HEK293 (cell line): Measurements from ENCODE around the gene DHX8.
A peak's percentile ranks its signal among the peaks of the same experiment; 100 is the strongest.
"Not testable (repeated sequence)": the region's sequence is repeated elsewhere in the genome, so short reads cannot be mapped to it uniquely, and the experiment has no call there.

Experiments used
- CTCF ChIA-PET: fragments of 350-600 bp; formaldehyde crosslinking; extraction: SDS; loops from one replicate; lab custom pipeline; 2021; ENCODE audit warnings: antibody characterized with exemption; lab: Yijun Ruan, JAX
- POLR2A ChIA-PET: fragments of 300-600 bp; formaldehyde crosslinking; extraction: SDS; loops from one replicate; lab custom pipeline; 2020; ENCODE audit warnings: antibody characterized with exemption, inconsistent platforms; lab: Yijun Ruan, JAX
- H3K27ac ChIP-seq: fragments of 200-500 bp; sonication (Bioruptor generic); 2 replicates; pipeline ENCODE4 v1.5.1; 2014; ENCODE audit warnings: low read depth, low read length, control low read depth, inconsistent platforms; ENCODE audit errors: extremely low read depth
- H3K36me3 ChIP-seq, 2 experiments: fragments of 200-500 bp in 1 of 2; sonication (Bioruptor generic) in 1 of 2; 1 replicate in 1 of 2; 2 replicates in 1 of 2; pipeline ENCODE4 v1.5.1; 2014 to 2017; ENCODE audit warnings: inconsistent platforms in 2 of 2, low read length in 2 of 2; ENCODE audit not compliant: control insufficient read depth in 2 of 2, insufficient read depth in 1 of 2
- H3K4me1 ChIP-seq: fragments of 200-500 bp; sonication (Bioruptor generic); 2 replicates; pipeline ENCODE4 v1.5.1; 2014; ENCODE audit warnings: mild to moderate bottlenecking, low read length, inconsistent platforms; ENCODE audit not compliant: control insufficient read depth, insufficient read depth
- H3K4me3 ChIP-seq: 2 replicates; pipeline ENCODE4 v1.5.1; 2011; ENCODE audit warnings: low read depth, mild to moderate bottlenecking, control low read depth, low read length, moderate library complexity
- H3K9me3 ChIP-seq: fragments of 200-500 bp; sonication (Bioruptor generic); 2 replicates; pipeline ENCODE4 v1.5.1; 2014; ENCODE audit warnings: low read depth, low read length, inconsistent platforms; ENCODE audit not compliant: control insufficient read depth, insufficient read depth
- KLF7 ChIP-seq: fragments of 450-650 bp; formaldehyde crosslinking; IDR thresholded peaks from 2 replicates; pipeline ENCODE4 v1.5.1; 2016; ENCODE audit warnings: missing biosample characterization, missing genetic modification characterization, borderline replicate concordance
- MYNN ChIP-seq: fragments of 450-650 bp; formaldehyde crosslinking; IDR thresholded peaks from 2 replicates; pipeline ENCODE4 v1.5.1; 2016; ENCODE audit warnings: missing biosample characterization, missing genetic modification characterization, borderline replicate concordance
- MZF1 ChIP-seq: fragments of 450-650 bp; formaldehyde crosslinking; IDR thresholded peaks from 2 replicates; pipeline ENCODE4 v1.5.1; 2017; ENCODE audit warnings: missing biosample characterization, missing genetic modification characterization, borderline replicate concordance
- REPIN1 ChIP-seq: fragments of 450-650 bp; formaldehyde crosslinking; IDR thresholded peaks from 2 replicates; pipeline ENCODE4 v1.5.1; 2017; ENCODE audit warnings: missing biosample characterization, missing genetic modification characterization, low read depth
- SCRT1 ChIP-seq: fragments of 450-650 bp; formaldehyde crosslinking; IDR thresholded peaks from 2 replicates; pipeline ENCODE4 v1.5.1; 2016; ENCODE audit warnings: missing biosample characterization, missing genetic modification characterization, borderline replicate concordance
- ZBTB21 ChIP-seq: fragments of 450-650 bp; formaldehyde crosslinking; IDR thresholded peaks from 2 replicates; pipeline ENCODE4 v1.5.1; 2017; ENCODE audit warnings: missing biosample characterization, missing genetic modification characterization
- ZFHX2 ChIP-seq: fragments of 450-650 bp; formaldehyde crosslinking; conservative IDR thresholded peaks from 2 replicates; pipeline ENCODE4 v1.5.1; 2016; ENCODE audit warnings: missing biosample characterization, missing genetic modification characterization
- ZNF121 ChIP-seq: fragments of 450-650 bp; formaldehyde crosslinking; IDR thresholded peaks from 2 replicates; pipeline ENCODE4 v1.5.1; 2016; ENCODE audit warnings: missing biosample characterization, missing genetic modification characterization
- ZNF133 ChIP-seq: fragments of 450-650 bp; formaldehyde crosslinking; IDR thresholded peaks from 2 replicates; pipeline ENCODE4 v1.5.1; 2016; ENCODE audit warnings: missing biosample characterization, missing genetic modification characterization
- ZNF221 ChIP-seq: fragments of 450-650 bp; formaldehyde crosslinking; IDR thresholded peaks from 2 replicates; pipeline ENCODE4 v1.5.1; 2017; ENCODE audit warnings: missing biosample characterization, missing genetic modification characterization, borderline replicate concordance
- ZNF223 ChIP-seq: fragments of 450-650 bp; formaldehyde crosslinking; IDR thresholded peaks from 2 replicates; pipeline ENCODE4 v1.5.1; 2016; ENCODE audit warnings: missing biosample characterization, missing genetic modification characterization
- ZNF350 ChIP-seq: fragments of 450-650 bp; formaldehyde crosslinking; IDR thresholded peaks from 2 replicates; pipeline ENCODE4 v1.5.0; 2017; ENCODE audit warnings: missing biosample characterization, mild to moderate bottlenecking, missing genetic modification characterization
- ZNF555 ChIP-seq: fragments of 450-650 bp; formaldehyde crosslinking; conservative IDR thresholded peaks from 2 replicates; pipeline ENCODE4 v1.5.1; 2017; ENCODE audit warnings: missing biosample characterization, mild to moderate bottlenecking, missing genetic modification characterization, inconsistent platforms
- ZNF571 ChIP-seq: fragments of 450-650 bp; formaldehyde crosslinking; IDR thresholded peaks from 2 replicates; pipeline ENCODE4 v1.5.0; 2017; ENCODE audit warnings: missing biosample characterization, missing genetic modification characterization
- ZNF585B ChIP-seq: fragments of 450-650 bp; formaldehyde crosslinking; IDR thresholded peaks from 2 replicates; pipeline ENCODE4 v1.5.1; 2016; ENCODE audit warnings: missing biosample characterization, missing genetic modification characterization
- ZNF610 ChIP-seq: fragments of 450-650 bp; formaldehyde crosslinking; IDR thresholded peaks from 2 replicates; pipeline ENCODE4 v1.5.1; 2016; ENCODE audit warnings: missing biosample characterization, missing genetic modification characterization, borderline replicate concordance
- ZNF660 ChIP-seq: fragments of 450-650 bp; IDR thresholded peaks from 2 replicates; pipeline ENCODE4 v1.5.1; 2018; ENCODE audit warnings: missing biosample characterization, mild to moderate bottlenecking, missing genetic modification characterization
- ZNF664 ChIP-seq: fragments of 450-650 bp; formaldehyde crosslinking; IDR thresholded peaks from 2 replicates; pipeline ENCODE4 v1.5.1; 2016; ENCODE audit warnings: missing biosample characterization, missing genetic modification characterization
- ZNF677 ChIP-seq: fragments of 450-650 bp; IDR thresholded peaks from 2 replicates; pipeline ENCODE4 v1.5.0; 2018; ENCODE audit warnings: missing biosample characterization, mild to moderate bottlenecking, missing genetic modification characterization, moderate library complexity
- TF ChIP-seq, protein P1 (sequence below): fragments of 450-650 bp; formaldehyde crosslinking; IDR thresholded peaks from 2 replicates; pipeline ENCODE4 v1.5.1; 2016; ENCODE audit warnings: missing biosample characterization, missing genetic modification characterization
- TF ChIP-seq, protein P2 (sequence below): fragments of 450-650 bp; formaldehyde crosslinking; IDR thresholded peaks from 2 replicates; pipeline ENCODE4 v1.5.1; 2016; ENCODE audit warnings: missing biosample characterization, missing genetic modification characterization
- TF ChIP-seq, protein P3 (sequence below): fragments of 450-650 bp; formaldehyde crosslinking; IDR thresholded peaks from 2 replicates; pipeline ENCODE4 v1.5.1; 2016; ENCODE audit warnings: missing biosample characterization, missing genetic modification characterization

Gene DHX8

DNA sequence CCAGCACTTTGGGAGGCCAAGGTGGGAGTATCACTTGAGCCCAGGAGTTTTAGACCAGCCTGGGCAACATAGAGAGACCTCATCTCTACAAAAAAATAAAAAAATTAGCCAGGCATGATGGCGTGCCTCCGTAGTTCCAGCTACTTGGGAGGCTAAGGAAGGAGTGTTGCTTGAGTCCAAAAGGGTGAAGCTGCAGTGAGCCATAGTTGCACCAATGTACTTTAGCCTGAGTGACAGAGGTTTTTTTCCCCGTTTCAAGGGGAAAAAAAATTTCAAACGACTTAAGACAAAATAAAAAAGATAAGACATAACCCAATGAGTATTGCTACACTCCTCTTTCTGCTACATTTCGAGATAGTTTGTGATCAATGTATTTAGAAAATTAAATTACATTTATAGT is 6.8 kb downstream of the DHX8 start:
- H3K27ac ChIP-seq: no peak overlapping the region
- no peak overlapping the region for H3K4me3 ChIP-seq
- ChIA-PET POLR2A (interaction anchor here (1.2 to 2.4 kb wide), 2 partner anchors 92 to 123 kb away, joined by 3 to 6 read pairs; partner anchors contain the start of gene ARL4D), CTCF (interaction anchor here (0.6 to 1.1 kb wide), 3 partner anchors 8 to 97 kb away, joined by 3 read pairs; partner anchors contain the start of gene ARL4D)
- no peak for TF ChIP-seq SCRT1 (tag by site-specific recombination)
- TF ChIP-seq MZF1 (tag by site-specific recombination): no peak
- TF ChIP-seq ZNF585B: no peak
- TF ChIP-seq ZNF571 (tag by site-specific recombination): no peak
- TF ChIP-seq, protein P1, sequence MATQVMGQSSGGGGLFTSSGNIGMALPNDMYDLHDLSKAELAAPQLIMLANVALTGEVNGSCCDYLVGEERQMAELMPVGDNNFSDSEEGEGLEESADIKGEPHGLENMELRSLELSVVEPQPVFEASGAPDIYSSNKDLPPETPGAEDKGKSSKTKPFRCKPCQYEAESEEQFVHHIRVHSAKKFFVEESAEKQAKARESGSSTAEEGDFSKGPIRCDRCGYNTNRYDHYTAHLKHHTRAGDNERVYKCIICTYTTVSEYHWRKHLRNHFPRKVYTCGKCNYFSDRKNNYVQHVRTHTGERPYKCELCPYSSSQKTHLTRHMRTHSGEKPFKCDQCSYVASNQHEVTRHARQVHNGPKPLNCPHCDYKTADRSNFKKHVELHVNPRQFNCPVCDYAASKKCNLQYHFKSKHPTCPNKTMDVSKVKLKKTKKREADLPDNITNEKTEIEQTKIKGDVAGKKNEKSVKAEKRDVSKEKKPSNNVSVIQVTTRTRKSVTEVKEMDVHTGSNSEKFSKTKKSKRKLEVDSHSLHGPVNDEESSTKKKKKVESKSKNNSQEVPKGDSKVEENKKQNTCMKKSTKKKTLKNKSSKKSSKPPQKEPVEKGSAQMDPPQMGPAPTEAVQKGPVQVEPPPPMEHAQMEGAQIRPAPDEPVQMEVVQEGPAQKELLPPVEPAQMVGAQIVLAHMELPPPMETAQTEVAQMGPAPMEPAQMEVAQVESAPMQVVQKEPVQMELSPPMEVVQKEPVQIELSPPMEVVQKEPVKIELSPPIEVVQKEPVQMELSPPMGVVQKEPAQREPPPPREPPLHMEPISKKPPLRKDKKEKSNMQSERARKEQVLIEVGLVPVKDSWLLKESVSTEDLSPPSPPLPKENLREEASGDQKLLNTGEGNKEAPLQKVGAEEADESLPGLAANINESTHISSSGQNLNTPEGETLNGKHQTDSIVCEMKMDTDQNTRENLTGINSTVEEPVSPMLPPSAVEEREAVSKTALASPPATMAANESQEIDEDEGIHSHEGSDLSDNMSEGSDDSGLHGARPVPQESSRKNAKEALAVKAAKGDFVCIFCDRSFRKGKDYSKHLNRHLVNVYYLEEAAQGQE: no peak
- no peak for TF ChIP-seq KLF7
- TF ChIP-seq REPIN1 (tag by site-specific recombination): no peak
- no peak for TF ChIP-seq ZNF610 (tag by site-specific recombination)
- TF ChIP-seq ZNF350 (tag by site-specific recombination): no peak
- no peaks in the 10 kb centered on the region for H3K9me3 ChIP-seq
- H3K4me1 ChIP-seq: peaks cover 2% of the 10 kb centered on the region; the same call in 1 of the 2 replicates
- peaks cover 60% of the 10 kb centered on the region in 2 experiments for H3K36me3 ChIP-seq

DNA sequence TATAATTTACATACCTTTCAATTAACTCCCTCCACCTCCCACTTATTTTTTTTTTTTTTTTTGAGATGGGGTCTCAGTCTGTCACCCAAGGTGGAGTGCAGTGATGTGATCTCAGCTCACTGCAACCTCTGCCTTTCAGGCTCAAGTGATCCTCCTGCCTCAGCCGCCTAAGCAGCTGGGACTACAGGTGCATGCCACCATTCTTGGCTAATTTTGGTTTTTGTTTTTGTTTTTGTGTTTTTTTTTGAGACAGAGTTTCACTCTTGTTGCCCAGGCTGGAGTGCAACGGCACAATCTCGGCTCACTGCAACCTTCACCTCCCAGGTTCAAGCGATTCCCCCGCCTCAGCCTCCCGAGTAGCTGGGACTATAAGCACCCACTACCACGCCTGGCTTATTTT is 25.7 kb downstream of the DHX8 start:
- POLR2A ChIA-PET: interaction anchor here (0.6 kb wide), 1 partner anchor 162 kb away, joined by 4 read pairs; no protein-coding TSS in a partner anchor
- H3K4me3 ChIP-seq, H3K9me3 ChIP-seq, H3K27ac ChIP-seq, H3K4me1 ChIP-seq: not testable (repeated sequence)
- H3K36me3 ChIP-seq: peaks cover 85 to 95% of the 10 kb centered on the region in 2 experiments
- CTCF ChIA-PET: interaction anchor here (0.9 kb wide), 1 partner anchor 251 kb away, joined by 3 read pairs; no protein-coding TSS in a partner anchor
- peak; percentile 90 for TF ChIP-seq ZNF664 (tag by site-specific recombination)

DNA sequence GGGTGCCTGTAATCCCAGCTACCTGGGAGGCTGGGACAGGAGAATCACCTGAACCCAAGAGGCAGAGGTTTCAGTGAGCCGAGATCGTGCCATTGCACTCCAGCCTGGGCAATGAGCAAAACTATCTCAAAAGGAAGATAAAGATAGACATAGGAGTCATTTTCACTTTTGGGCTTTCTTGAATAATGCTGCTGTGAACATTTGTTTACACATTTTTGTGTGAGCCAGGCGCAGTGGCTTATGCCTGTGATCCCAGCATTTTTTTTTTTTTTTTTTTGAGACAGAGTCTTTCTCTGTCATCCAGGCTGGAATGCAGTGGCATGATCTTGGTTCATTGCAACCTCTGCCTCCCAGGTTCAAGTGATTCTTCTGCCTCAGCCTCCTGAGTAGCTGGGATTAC is 27.4 kb downstream of the DHX8 start:
- H3K4me1 ChIP-seq, CTCF ChIA-PET, H3K9me3 ChIP-seq, H3K27ac ChIP-seq, POLR2A ChIA-PET, H3K4me3 ChIP-seq: not testable (repeated sequence)
- H3K36me3 ChIP-seq: peaks cover 81 to 89% of the 10 kb centered on the region in 2 experiments

DNA sequence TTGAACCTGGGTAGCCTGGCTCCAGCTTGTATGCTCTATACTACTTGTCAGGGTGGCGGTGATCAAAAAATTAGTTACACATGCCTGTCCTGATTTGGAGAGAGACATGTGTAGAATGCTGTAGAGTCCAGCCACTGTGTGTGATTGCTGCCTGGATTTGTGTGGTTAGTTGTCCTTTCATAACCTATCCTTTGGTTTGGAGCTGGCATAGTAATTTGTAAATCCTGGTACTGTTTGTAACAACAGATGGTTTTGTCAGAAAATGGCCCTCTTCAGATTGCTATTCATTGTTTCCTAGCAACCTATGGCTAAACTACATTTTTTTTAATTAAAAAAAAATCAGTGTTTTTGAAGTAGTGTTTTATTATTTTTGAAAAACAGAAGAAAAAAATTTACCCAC is 31.9 kb downstream of the DHX8 start:
- ChIA-PET POLR2A (interaction anchor here (1.5 kb wide), 1 partner anchor 32 kb away, joined by 3 read pairs; the partner anchor contains the start of gene DHX8), CTCF (interaction anchor here (0.7 to 2.4 kb wide), 4 partner anchors 58 to 166 kb away, joined by 3 to 20 read pairs (median 6); no protein-coding TSS in a partner anchor)
- H3K27ac ChIP-seq: no peak overlapping the region
- H3K4me1 ChIP-seq: peaks cover 15% of the 10 kb centered on the region
- no peak overlapping the region for H3K4me3 ChIP-seq
- no peaks in the 10 kb centered on the region for H3K9me3 ChIP-seq
- peaks cover 64 to 89% of the 10 kb centered on the region in 2 experiments for H3K36me3 ChIP-seq
- TF ChIP-seq ZNF223 (tag by site-specific recombination): no peak
- no peak for TF ChIP-seq ZNF677 (tag by site-specific recombination)
- TF ChIP-seq ZNF221 (tag by site-specific recombination): no peak
- no peak for TF ChIP-seq ZFHX2 (tag by site-specific recombination)
- no peak for TF ChIP-seq ZNF121 (tag by site-specific recombination)
- TF ChIP-seq ZNF555 (tag by site-specific recombination): no peak
- no peak for TF ChIP-seq ZNF660 (tag by site-specific recombination)
- TF ChIP-seq, protein P2, sequence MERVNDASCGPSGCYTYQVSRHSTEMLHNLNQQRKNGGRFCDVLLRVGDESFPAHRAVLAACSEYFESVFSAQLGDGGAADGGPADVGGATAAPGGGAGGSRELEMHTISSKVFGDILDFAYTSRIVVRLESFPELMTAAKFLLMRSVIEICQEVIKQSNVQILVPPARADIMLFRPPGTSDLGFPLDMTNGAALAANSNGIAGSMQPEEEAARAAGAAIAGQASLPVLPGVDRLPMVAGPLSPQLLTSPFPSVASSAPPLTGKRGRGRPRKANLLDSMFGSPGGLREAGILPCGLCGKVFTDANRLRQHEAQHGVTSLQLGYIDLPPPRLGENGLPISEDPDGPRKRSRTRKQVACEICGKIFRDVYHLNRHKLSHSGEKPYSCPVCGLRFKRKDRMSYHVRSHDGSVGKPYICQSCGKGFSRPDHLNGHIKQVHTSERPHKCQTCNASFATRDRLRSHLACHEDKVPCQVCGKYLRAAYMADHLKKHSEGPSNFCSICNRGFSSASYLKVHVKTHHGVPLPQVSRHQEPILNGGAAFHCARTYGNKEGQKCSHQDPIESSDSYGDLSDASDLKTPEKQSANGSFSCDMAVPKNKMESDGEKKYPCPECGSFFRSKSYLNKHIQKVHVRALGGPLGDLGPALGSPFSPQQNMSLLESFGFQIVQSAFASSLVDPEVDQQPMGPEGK (tag by site-specific recombination): no peak
- TF ChIP-seq MYNN: no peak
- no peak for TF ChIP-seq ZNF133 (tag by site-specific recombination)
- no peak for TF ChIP-seq ZBTB21
- TF ChIP-seq, protein P3, sequence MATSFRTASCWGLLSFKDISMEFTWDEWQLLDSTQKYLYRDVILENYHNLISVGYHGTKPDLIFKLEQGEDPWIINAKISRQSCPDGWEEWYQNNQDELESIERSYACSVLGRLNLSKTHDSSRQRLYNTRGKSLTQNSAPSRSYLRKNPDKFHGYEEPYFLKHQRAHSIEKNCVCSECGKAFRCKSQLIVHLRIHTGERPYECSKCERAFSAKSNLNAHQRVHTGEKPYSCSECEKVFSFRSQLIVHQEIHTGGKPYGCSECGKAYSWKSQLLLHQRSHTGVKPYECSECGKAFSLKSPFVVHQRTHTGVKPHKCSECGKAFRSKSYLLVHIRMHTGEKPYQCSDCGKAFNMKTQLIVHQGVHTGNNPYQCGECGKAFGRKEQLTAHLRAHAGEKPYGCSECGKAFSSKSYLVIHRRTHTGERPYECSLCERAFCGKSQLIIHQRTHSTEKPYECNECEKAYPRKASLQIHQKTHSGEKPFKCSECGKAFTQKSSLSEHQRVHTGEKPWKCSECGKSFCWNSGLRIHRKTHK: no peak
